ENCODE data around the gene PACS2.

DNA sequence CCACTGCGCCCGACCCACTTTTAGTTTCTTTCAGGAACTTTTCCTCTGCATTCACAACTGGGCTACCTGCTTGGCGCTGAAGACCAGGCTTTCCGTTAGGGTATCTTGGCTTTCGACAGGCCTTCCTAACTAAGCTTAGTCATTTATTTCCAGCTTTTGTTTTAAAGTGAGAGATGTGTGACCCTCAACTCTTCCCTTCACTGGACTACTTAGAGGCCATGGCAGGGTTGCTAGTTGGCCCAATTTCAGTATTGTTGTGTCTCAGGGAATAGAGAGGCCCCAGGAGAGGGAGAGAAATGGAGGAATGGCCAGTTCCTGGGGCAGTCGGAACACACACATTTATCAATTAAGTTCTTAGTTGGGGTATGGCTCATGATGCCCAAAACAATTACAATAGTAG is 115.5 kb downstream of the PACS2 start:
- TF ChIP-seq POLR2A (IDR thresholded peaks at IDR 0.05; ENCODE audit: low read depth) = no peak
- TF ChIP-seq, protein P1, sequence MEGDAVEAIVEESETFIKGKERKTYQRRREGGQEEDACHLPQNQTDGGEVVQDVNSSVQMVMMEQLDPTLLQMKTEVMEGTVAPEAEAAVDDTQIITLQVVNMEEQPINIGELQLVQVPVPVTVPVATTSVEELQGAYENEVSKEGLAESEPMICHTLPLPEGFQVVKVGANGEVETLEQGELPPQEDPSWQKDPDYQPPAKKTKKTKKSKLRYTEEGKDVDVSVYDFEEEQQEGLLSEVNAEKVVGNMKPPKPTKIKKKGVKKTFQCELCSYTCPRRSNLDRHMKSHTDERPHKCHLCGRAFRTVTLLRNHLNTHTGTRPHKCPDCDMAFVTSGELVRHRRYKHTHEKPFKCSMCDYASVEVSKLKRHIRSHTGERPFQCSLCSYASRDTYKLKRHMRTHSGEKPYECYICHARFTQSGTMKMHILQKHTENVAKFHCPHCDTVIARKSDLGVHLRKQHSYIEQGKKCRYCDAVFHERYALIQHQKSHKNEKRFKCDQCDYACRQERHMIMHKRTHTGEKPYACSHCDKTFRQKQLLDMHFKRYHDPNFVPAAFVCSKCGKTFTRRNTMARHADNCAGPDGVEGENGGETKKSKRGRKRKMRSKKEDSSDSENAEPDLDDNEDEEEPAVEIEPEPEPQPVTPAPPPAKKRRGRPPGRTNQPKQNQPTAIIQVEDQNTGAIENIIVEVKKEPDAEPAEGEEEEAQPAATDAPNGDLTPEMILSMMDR (IDR thresholded peaks at IDR 0.05) = no peak

Data from esophagus muscularis mucosa (tissue), 3 donors.